NCI-H446 treated with DMSO at 0.1 percent for 48 hours (cell line): ENCODE results near the gene PRDM4.

ENCODE experiments used
- DNase-seq: peaks from one replicate; lab custom pipeline; 2025; lab: John Stamatoyannopoulos, UW

Gene PRDM4

GRCh38 chr12:107685360-107686248, 75.3 kb downstream of the PRDM4 start, which contains the start of gene PWP1:
PWP1 (plus strand) TSS chr12:107685799; CDS start chr12:107685900, 101 bp downstream.
- peak; percentile 81 for DNase-seq

GRCh38 chr12:107684990-107685359, 76.0 kb downstream of the PRDM4 start:
- DNase-seq: no peak

DNA sequence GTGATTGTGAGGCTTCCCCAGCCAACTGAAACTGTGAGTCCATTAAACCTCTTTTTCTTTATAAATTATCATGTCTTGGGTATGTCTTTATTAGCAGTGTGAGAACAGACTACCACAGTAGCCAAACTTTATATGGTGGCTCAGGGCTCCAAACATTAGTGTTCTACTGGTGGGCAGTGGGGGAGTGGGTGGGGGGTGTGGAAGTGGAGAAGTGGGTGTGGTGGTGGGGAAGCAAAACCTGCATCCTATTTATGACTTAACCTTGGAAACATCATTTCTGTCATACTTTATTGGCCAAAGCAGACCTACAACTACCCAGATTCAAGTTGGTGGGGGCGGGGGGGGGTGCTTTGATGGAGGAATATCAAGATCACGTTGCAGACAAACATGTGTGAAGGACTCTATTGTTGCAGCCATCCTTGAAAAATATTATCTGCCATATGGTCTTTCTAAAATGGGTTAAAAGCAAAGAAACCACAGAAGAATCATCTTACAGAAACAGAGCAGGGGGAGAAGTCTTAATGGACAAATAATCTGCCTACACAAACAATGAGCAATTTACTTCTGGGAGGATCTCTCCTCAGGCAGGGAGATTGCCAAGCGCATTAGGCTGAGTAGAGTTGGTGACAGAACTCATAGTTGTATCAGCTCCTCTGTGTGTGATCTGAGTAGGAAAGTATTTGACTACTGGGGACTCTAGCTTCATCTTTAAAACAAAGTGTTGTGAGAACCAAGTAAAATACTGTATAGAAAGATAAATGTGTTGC, 76.7 kb downstream of the PRDM4 start:
- DNase-seq: no peak
